Keratinocyte (primary cell): Measurements from ENCODE around the gene TTC4. TPM values are rescaled to one million over a fixed set of nuclear protein-coding genes. Genes with fewer than 3 reads are reported as not detected.

Experiments used
- DNase-seq: peaks from one replicate; pipeline ENCODE4 v3.0.0-alpha.2; 2011; ENCODE audit warnings: low read depth, missing footprints, low spot score
- FAIRE-seq: peaks from 2 replicates; lab custom pipeline; 2011; peaks lifted over from hg19 to GRCh38; lab: Jason Lieb, UNC
- H2AFZ ChIP-seq: 2 replicates; pipeline ENCODE4 v1.6.0; 2012; ENCODE audit warnings: low read length, control low read depth, inconsistent platforms; ENCODE audit not compliant: control insufficient read depth
- H3K27ac ChIP-seq: 2 replicates; pipeline ENCODE4 v1.5.1; 2011; ENCODE audit warnings: low read length; ENCODE audit not compliant: control insufficient read depth, insufficient read depth
- H3K27me3 ChIP-seq: 3 replicates; pipeline ENCODE4 v1.6.0; 2011; ENCODE audit warnings: low read length; ENCODE audit not compliant: control insufficient read depth, insufficient read depth; ENCODE audit errors: extremely low read depth
- H3K36me3 ChIP-seq, 2 experiments: 2 replicates in 1 of 2; 3 replicates in 1 of 2; pipeline ENCODE4 v1.5.1; 2011; ENCODE audit warnings: low read length in 2 of 2, mild to moderate bottlenecking in 1 of 2; ENCODE audit not compliant: control insufficient read depth in 2 of 2, insufficient read depth in 2 of 2; ENCODE audit errors: extremely low read depth in 1 of 2
- H3K4me1 ChIP-seq: 3 replicates; pipeline ENCODE4 v1.5.1; 2011; ENCODE audit warnings: low read length; ENCODE audit not compliant: control insufficient read depth, insufficient read depth; ENCODE audit errors: extremely low read depth
- H3K4me2 ChIP-seq: 3 replicates; pipeline ENCODE4 v1.6.0; 2011; ENCODE audit warnings: low read depth, low read length; ENCODE audit not compliant: control insufficient read depth, insufficient read depth; ENCODE audit errors: extremely low read depth
- H3K4me3 ChIP-seq, 3 experiments: fragments of 200-600 bp in 1 of 3; sonication (generic) in 1 of 3; 2 replicates in 2 of 3; 3 replicates in 1 of 3; pipeline ENCODE4 v1.5.1; 2011 to 2016; ENCODE audit warnings: low read length in 3 of 3, mild to moderate bottlenecking in 3 of 3, control low read depth in 2 of 3, inconsistent platforms in 1 of 3, low read depth in 1 of 3, mixed read lengths in 1 of 3, mixed run types in 1 of 3, moderate library complexity in 1 of 3; ENCODE audit not compliant: control insufficient read depth in 2 of 3, insufficient read depth in 2 of 3; ENCODE audit errors: extremely low read depth in 1 of 3
- H3K79me2 ChIP-seq: 2 replicates; pipeline ENCODE4 v1.6.0; 2012; ENCODE audit warnings: low read length; ENCODE audit not compliant: control insufficient read depth, insufficient read depth
- H3K9ac ChIP-seq: 3 replicates; pipeline ENCODE4 v1.6.0; 2011; ENCODE audit warnings: low read length; ENCODE audit not compliant: control insufficient read depth, insufficient read depth; ENCODE audit errors: extremely low read depth
- H3K9me1 ChIP-seq: 3 replicates; pipeline ENCODE4 v1.6.0; 2011; ENCODE audit warnings: low read length; ENCODE audit not compliant: control insufficient read depth, insufficient read depth; ENCODE audit errors: extremely low read depth
- H3K9me3 ChIP-seq: 2 replicates; pipeline ENCODE4 v1.5.1; 2012; ENCODE audit warnings: low read depth, low read length; ENCODE audit not compliant: control insufficient read depth
- H4K20me1 ChIP-seq: 3 replicates; pipeline ENCODE4 v1.6.0; 2011; ENCODE audit warnings: low read length; ENCODE audit not compliant: control insufficient read depth, insufficient read depth; ENCODE audit errors: extremely low read depth
- EZH2 ChIP-seq: IDR thresholded peaks from one replicate; pipeline ENCODE4 v1.6.1; 2012; ENCODE audit warnings: inconsistent platforms, mild to moderate bottlenecking, low read length, moderate library complexity
- dilution Hi-C: fragments of 300-500 bp; cut with MboI; formaldehyde crosslinking; loops from one replicate; pipeline ENCODE4 v1.7.0; 2020; ENCODE audit warnings: low sequenced_read_pairs; ENCODE audit not compliant: extremely low pct_ligation_motif_present
- polyA plus RNA-seq, 5 experiments: library from polyadenylated mRNA; depleted of rRNA in 3 of 5; stranded (reverse) in 3 of 5; stranded (forward) in 1 of 5; unstranded in 1 of 5; fragments of >200 nt; gene quantifications; 1 replicate in 1 of 5; 2 replicates in 3 of 5; 3 replicates in 1 of 5; pipeline versions ENCODE4 v1.2.1 to v1.2.3, GENCODE V29; 2011 to 2012; ENCODE audit warnings: missing spikeins in 2 of 5, low read depth in 1 of 5, low replicate concordance in 1 of 5
- TF ChIP-seq, protein P1 (sequence below), 3 experiments: IDR thresholded peaks in 1 of 3; conservative IDR thresholded peaks in 1 of 3; optimal IDR thresholded peaks in 1 of 3; 2 replicates in 2 of 3; 3 replicates in 1 of 3; pipeline versions ENCODE3 to v1.5.1; 2011; ENCODE audit warnings: low read length in 3 of 3, mild to moderate bottlenecking in 3 of 3, moderate library complexity in 2 of 3, control low read depth in 1 of 3, inconsistent platforms in 1 of 3; ENCODE audit not compliant: insufficient read depth in 2 of 3; ENCODE audit errors: extremely low read depth in 1 of 3

Gene TTC4
- polyA plus RNA-seq, 1 donor (not counting 4 experiments of a cell fraction or from before 2014, with no cell fraction given), result 40.3 TPM

DNA sequence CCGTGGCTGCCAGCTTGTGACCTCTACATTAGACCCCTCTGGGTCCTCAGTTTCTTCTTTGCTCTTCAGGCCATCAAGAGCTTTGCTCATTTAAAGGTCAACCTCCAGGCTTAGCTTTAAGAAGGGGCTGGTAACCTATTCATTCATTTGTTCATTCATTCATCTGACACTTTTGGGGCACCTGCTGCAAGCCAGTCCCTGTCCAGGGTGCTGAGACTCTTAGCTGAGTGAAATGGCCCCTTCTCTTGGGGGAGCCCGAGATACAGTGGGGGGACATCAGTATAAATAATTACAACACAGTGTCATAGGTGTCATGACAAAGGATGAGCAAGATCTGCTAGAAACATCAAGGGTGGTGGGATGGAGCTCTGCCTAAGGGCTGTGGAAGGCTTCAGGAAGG lies 10.5 kb upstream of the TTC4 start:
- Histone ChIP-seq H3K9me3 (no peaks in the 10 kb centered on the region), H3K79me2 (no peaks in the 10 kb centered on the region), H3K27me3 (peaks cover 2% of the 10 kb centered on the region), H3K27ac (no peak overlapping the region), H3K4me2 (no peak overlapping the region), H3K36me3 (no peaks in the 10 kb centered on the region), H3K4me1 (no peaks in the 10 kb centered on the region), H2AFZ (no peak overlapping the region), H4K20me1 (no peaks in the 10 kb centered on the region), H3K9me1 (no peaks in the 10 kb centered on the region), H3K9ac (no peak overlapping the region), H3K4me3 (no peak overlapping the region)
- no peak for TF ChIP-seq EZH2
- TF ChIP-seq, protein P1, sequence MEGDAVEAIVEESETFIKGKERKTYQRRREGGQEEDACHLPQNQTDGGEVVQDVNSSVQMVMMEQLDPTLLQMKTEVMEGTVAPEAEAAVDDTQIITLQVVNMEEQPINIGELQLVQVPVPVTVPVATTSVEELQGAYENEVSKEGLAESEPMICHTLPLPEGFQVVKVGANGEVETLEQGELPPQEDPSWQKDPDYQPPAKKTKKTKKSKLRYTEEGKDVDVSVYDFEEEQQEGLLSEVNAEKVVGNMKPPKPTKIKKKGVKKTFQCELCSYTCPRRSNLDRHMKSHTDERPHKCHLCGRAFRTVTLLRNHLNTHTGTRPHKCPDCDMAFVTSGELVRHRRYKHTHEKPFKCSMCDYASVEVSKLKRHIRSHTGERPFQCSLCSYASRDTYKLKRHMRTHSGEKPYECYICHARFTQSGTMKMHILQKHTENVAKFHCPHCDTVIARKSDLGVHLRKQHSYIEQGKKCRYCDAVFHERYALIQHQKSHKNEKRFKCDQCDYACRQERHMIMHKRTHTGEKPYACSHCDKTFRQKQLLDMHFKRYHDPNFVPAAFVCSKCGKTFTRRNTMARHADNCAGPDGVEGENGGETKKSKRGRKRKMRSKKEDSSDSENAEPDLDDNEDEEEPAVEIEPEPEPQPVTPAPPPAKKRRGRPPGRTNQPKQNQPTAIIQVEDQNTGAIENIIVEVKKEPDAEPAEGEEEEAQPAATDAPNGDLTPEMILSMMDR (optimal IDR thresholded peaks at IDR 0.05 in 1 of 3, IDR thresholded peaks at IDR 0.05 in 1 of 3, conservative IDR thresholded peaks at IDR 0.05 in 1 of 3; ENCODE audit: extremely low read depth in 1 of 3, insufficient read depth in 2 of 3, low read length in 3 of 3), result no peak
- dilution Hi-C loops, result no loop called here
- DNase-seq (no peak), FAIRE-seq (no peak)

DNA sequence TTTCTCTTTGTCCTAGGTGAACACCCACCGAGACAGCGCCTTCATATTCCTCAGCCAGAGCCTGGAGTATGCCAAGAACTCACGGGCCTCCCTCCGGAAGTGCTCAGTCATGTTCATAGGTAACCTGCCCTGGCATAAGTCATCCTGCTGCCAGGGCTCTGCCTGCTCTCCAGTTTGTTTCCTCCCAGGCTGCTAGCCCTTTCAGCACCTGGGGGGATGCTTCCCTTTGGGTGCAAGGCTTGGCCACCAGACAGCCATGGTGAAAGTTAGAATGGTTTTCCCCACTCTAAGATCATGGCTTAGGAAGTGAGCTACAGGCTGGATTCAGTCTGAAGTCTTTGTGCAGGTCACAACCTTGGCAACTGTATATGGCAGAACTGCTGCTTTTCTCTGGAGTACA lies 9.2 kb upstream of the TTC4 start:
- TF ChIP-seq, protein P1 (optimal IDR thresholded peaks at IDR 0.05 in 1 of 3, IDR thresholded peaks at IDR 0.05 in 1 of 3, conservative IDR thresholded peaks at IDR 0.05 in 1 of 3; ENCODE audit: extremely low read depth in 1 of 3, insufficient read depth in 2 of 3, low read length in 3 of 3), result no peak
- no peak for TF ChIP-seq EZH2
- no peak overlapping the region for H3K27ac ChIP-seq
- FAIRE-seq, result no peak
- no peaks in the 10 kb centered on the region for H3K36me3 ChIP-seq
- H3K9ac ChIP-seq, result no peak overlapping the region
- H3K27me3 ChIP-seq, result peaks cover 2% of the 10 kb centered on the region
- dilution Hi-C loops, result no loop called here
- no peaks in the 10 kb centered on the region for H3K9me3 ChIP-seq
- no peak overlapping the region for H3K4me3 ChIP-seq
- no peak overlapping the region for H3K4me2 ChIP-seq
- H4K20me1 ChIP-seq, result no peaks in the 10 kb centered on the region
- no peak overlapping the region for H2AFZ ChIP-seq
- no peak for DNase-seq
- no peaks in the 10 kb centered on the region for H3K79me2 ChIP-seq
- H3K9me1 ChIP-seq, result no peaks in the 10 kb centered on the region
- no peaks in the 10 kb centered on the region for H3K4me1 ChIP-seq
